Measurements from ENCODE around the gene DNAJC2. TPM values are rescaled to one million over a fixed set of nuclear protein-coding genes. Genes with fewer than 3 reads are reported as not detected.

DNAJC2 gene
- total RNA-seq, 6 experiments from 2014 or later, result 23.9 to 28.2 (median 25.5) TPM

GRCh38 chr7:103314852-103315251 is 29.7 kb downstream of the DNAJC2 start:
- TF ChIP-seq CTCF (IDR thresholded peaks at IDR 0.05), result no peak
- Mint-ChIP-seq H3K4me3 (no peak overlapping the region), H3K27ac (peak overlapping the region; percentile 23; the same call in 1 of the 2 replicates)

GRCh38 chr7:103307503-103308231 is 36.9 kb downstream of the DNAJC2 start:
- no peak for DNase-seq
- Mint-ChIP-seq H3K36me3 (ENCODE audit: low read depth) (peaks cover 36% of the 10 kb centered on the region), H3K27me3 (ENCODE audit: insufficient read depth) (no peaks in the 10 kb centered on the region), H3K4me1 (ENCODE audit: low read depth) (peaks cover 11% of the 10 kb centered on the region; the same call in 1 of the 2 replicates), H3K27ac (no peak overlapping the region; the same call in 1 of the 2 replicates), H3K9me3 (no peaks in the 10 kb centered on the region), H3K4me3 (no peak overlapping the region)
- TF ChIP-seq CTCF (IDR thresholded peaks at IDR 0.05), result no peak

More at GRCh38 chr7:103314852-103315251, 29.7 kb downstream of the DNAJC2 start:
- H3K9me3 Mint-ChIP-seq, result no peaks in the 10 kb centered on the region
- peaks cover 47% of the 10 kb centered on the region for H3K36me3 Mint-ChIP-seq (ENCODE audit: low read depth)
- DNase-seq, result no peak
- no peaks in the 10 kb centered on the region for H3K27me3 Mint-ChIP-seq (ENCODE audit: insufficient read depth)
- no peaks in the 10 kb centered on the region for H3K4me1 Mint-ChIP-seq (ENCODE audit: low read depth)

- no peak for TF ChIP-seq CTCF (IDR thresholded peaks at IDR 0.05)
- Mint-ChIP-seq H3K27ac (no peak overlapping the region), H3K27me3 (ENCODE audit: insufficient read depth) (no peaks in the 10 kb centered on the region), H3K36me3 (ENCODE audit: low read depth) (peaks cover 44% of the 10 kb centered on the region), H3K9me3 (no peaks in the 10 kb centered on the region), H3K4me3 (no peak overlapping the region), H3K4me1 (ENCODE audit: low read depth) (peaks cover 42% of the 10 kb centered on the region)
- no peak for DNase-seq
These were observed 43.1 kb downstream of the DNAJC2 start for GRCh38 chr7:103301441-103301840.

GRCh38 chr7:103299660-103300059 is 44.9 kb downstream of the DNAJC2 start:
- peaks cover 32% of the 10 kb centered on the region for H3K36me3 Mint-ChIP-seq (ENCODE audit: low read depth)
- no peak for TF ChIP-seq CTCF (IDR thresholded peaks at IDR 0.05)
- H3K4me3 Mint-ChIP-seq, result no peak overlapping the region
- H3K9me3 Mint-ChIP-seq, result no peaks in the 10 kb centered on the region
- H3K27me3 Mint-ChIP-seq (ENCODE audit: insufficient read depth), result no peaks in the 10 kb centered on the region
- no peak overlapping the region for H3K27ac Mint-ChIP-seq
- no peak for DNase-seq
- peaks cover 49% of the 10 kb centered on the region for H3K4me1 Mint-ChIP-seq (ENCODE audit: low read depth)

GRCh38 chr7:103297837-103298179 is 46.8 kb downstream of the DNAJC2 start:
- Mint-ChIP-seq H3K9me3 (no peaks in the 10 kb centered on the region), H3K36me3 (ENCODE audit: low read depth) (peaks cover 19% of the 10 kb centered on the region), H3K27me3 (ENCODE audit: insufficient read depth) (no peaks in the 10 kb centered on the region), H3K27ac (peak overlapping the region; percentile 79), H3K4me1 (ENCODE audit: low read depth) (peaks cover 40% of the 10 kb centered on the region), H3K4me3 (peak overlapping the region; percentile 92)
- TF ChIP-seq CTCF (IDR thresholded peaks at IDR 0.05), result no peak
- no peak for DNase-seq

Measured in HFFc6 (cell line).